Vagina (tissue), 2 donors: ENCODE results near the gene SGPP2. TPM values are rescaled to one million over a fixed set of nuclear protein-coding genes. Genes with fewer than 3 reads are reported as not detected.

ENCODE experiments used
- DNase-seq, 2 donors: peaks; one replicate each; pipeline ENCODE4 v3.0.0-alpha.2; 2017; ENCODE audit errors: extremely low spot score in 2 of 2
- H3K27ac ChIP-seq: fragments of 200-600 bp; sonication (generic); one replicate; pipeline ENCODE4 v1.5.1; 2019
- H3K27me3 ChIP-seq: fragments of 200-600 bp; sonication (generic); one replicate; pipeline ENCODE4 v1.5.1; 2019
- H3K36me3 ChIP-seq, 2 donors: fragments of 200-600 bp; sonication (generic); one replicate each; pipeline ENCODE4 v1.5.1; 2017 to 2019
- H3K4me1 ChIP-seq: fragments of 200-600 bp; sonication (generic); one replicate; pipeline ENCODE4 v1.5.1; 2019
- H3K4me3 ChIP-seq, 2 donors: fragments of 200-600 bp; sonication (generic); 1 replicate in 1 of 2; 2 replicates in 1 of 2; pipeline ENCODE4 v1.5.1; 2016 to 2019
- H3K9me3 ChIP-seq: fragments of 200-600 bp; sonication (generic); one replicate; pipeline ENCODE4 v1.5.1; 2019
- POLR2A ChIP-seq, 2 donors: fragments of 450-650 bp; IDR thresholded peaks; one replicate each; pipeline ENCODE4 v1.6.1; 2017; ENCODE audit warnings: antibody characterized with exemption in 2 of 2, mild to moderate bottlenecking in 2 of 2, moderate library complexity in 2 of 2
- POLR2AphosphoS5 ChIP-seq, 2 donors: sonication (generic); formaldehyde crosslinking; IDR thresholded peaks; one replicate each; pipeline ENCODE4 v1.9.0; 2017; ENCODE audit warnings: antibody characterized with exemption in 2 of 2, mild to moderate bottlenecking in 2 of 2, low read depth in 1 of 2; ENCODE audit not compliant: insufficient read depth in 1 of 2
- intact Hi-C: fragments of 100-400 bp; cut with DNase I; formaldehyde crosslinking; loops from one replicate; pipeline ENCODE4 v1.15.1; 2023
- total RNA-seq: library from RNA; depleted of rRNA; stranded (reverse); fragments of >200 nt; gene quantifications from one replicate; pipeline ENCODE4 v1.2.3, GENCODE V29; 2016
- TF ChIP-seq, protein P1 (sequence below), 3 experiments: fragments of 450-650 bp in 2 of 3; fragments of 200-600 bp in 1 of 3; sonication (generic) in 1 of 3; IDR thresholded peaks; one replicate each; pipeline ENCODE4 v1.5.1; 2017 to 2019; ENCODE audit warnings: antibody characterized with exemption in 3 of 3, mild to moderate bottlenecking in 2 of 3, moderate library complexity in 2 of 3

The SGPP2 gene
- total RNA-seq, 1 donor from 2014 or later = 24.8 TPM

DNA sequence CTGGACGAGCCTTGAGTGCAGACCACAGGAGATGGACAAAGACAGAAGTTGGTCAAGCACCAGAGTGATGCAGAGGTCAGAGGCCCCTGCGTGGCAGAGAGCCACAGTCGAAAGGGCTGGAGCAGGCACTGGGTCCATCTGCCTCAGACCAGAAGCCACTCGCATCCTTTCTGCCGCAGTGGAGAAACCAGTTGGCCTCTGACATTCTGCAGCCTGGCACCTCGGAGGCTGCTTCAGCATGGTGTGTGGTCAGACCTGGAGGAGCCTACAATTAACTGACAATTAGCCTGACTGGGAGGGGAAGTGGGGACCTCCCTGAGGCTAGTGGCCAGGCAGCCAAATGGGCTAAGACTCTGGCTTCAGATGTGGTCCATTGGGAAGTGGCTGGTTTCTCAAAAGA lies 111.1 kb downstream of the SGPP2 start:
- no peaks in the 10 kb centered on the region for H3K27me3 ChIP-seq
- H3K9me3 ChIP-seq = no peaks in the 10 kb centered on the region
- peaks cover 3% of the 10 kb centered on the region for H3K4me1 ChIP-seq
- TF ChIP-seq POLR2AphosphoS5 (IDR thresholded peaks at IDR 0.05; ENCODE audit: insufficient read depth in 1 of 2, low read depth in 1 of 2) = no peak
- TF ChIP-seq POLR2A (IDR thresholded peaks at IDR 0.05) = no peak
- TF ChIP-seq, protein P1, sequence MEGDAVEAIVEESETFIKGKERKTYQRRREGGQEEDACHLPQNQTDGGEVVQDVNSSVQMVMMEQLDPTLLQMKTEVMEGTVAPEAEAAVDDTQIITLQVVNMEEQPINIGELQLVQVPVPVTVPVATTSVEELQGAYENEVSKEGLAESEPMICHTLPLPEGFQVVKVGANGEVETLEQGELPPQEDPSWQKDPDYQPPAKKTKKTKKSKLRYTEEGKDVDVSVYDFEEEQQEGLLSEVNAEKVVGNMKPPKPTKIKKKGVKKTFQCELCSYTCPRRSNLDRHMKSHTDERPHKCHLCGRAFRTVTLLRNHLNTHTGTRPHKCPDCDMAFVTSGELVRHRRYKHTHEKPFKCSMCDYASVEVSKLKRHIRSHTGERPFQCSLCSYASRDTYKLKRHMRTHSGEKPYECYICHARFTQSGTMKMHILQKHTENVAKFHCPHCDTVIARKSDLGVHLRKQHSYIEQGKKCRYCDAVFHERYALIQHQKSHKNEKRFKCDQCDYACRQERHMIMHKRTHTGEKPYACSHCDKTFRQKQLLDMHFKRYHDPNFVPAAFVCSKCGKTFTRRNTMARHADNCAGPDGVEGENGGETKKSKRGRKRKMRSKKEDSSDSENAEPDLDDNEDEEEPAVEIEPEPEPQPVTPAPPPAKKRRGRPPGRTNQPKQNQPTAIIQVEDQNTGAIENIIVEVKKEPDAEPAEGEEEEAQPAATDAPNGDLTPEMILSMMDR (IDR thresholded peaks at IDR 0.05) = no peak
- no peaks in the 10 kb centered on the region for H3K36me3 ChIP-seq
- no peak overlapping the region for H3K4me3 ChIP-seq
- DNase-seq = no peak
- intact Hi-C loops = no loop called here
- no peak overlapping the region for H3K27ac ChIP-seq

DNA sequence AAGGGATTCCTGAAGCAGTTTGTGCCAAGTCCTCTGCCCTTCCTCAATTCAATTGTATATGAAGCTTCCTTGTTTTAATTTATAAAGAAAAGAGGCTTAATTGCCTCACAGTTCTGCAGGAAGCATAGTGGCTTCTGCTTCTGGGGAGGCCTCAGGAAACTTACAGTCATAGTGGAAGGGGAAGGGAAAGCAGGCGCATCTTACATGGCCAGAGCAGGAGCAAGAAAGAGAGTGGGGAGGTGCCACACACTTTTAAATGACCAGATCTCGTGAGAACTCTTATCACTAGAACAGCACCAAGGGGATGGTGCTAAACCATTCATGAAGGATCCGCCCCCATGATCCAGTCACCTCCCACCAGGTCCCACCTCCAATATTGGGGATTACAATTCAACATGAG lies 114.2 kb downstream of the SGPP2 start:
- Histone ChIP-seq H3K27me3 (no peaks in the 10 kb centered on the region), H3K27ac (no peak overlapping the region), H3K4me1 (no peaks in the 10 kb centered on the region), H3K9me3 (no peaks in the 10 kb centered on the region), H3K4me3 (no peak overlapping the region), H3K36me3 (no peaks in the 10 kb centered on the region)
- intact Hi-C loops = no loop called here
- TF ChIP-seq, protein P1 (IDR thresholded peaks at IDR 0.05) = no peak
- TF ChIP-seq POLR2AphosphoS5 (IDR thresholded peaks at IDR 0.05; ENCODE audit: insufficient read depth in 1 of 2, low read depth in 1 of 2) (no peak), POLR2A (IDR thresholded peaks at IDR 0.05) (no peak)
- DNase-seq = no peak

DNA sequence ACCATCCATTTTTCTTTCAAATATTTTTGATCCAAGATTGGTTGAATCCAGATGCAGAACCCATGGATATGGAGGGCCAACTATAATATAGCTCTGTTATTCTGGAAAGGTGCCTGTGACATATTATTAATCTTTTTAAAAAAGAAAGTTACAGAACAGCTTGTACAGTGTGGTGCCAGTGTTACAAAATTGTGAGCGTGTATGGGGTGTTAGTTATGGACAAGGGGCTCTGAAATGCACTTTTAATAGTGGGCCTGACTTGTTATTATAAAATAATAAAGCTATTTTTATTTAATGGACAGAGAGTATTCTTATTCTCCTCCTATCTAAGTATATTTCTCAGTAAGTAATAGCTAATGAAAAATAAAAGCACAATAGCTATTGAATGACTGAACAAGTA lies 120.3 kb downstream of the SGPP2 start:
- peaks cover 20% of the 10 kb centered on the region for H3K4me1 ChIP-seq
- H3K27me3 ChIP-seq = no peaks in the 10 kb centered on the region
- no peak overlapping the region for H3K27ac ChIP-seq
- no peaks in the 10 kb centered on the region for H3K9me3 ChIP-seq
- intact Hi-C loops = no loop called here
- no peak for DNase-seq
- no peaks in the 10 kb centered on the region for H3K36me3 ChIP-seq
- TF ChIP-seq, protein P1 (IDR thresholded peaks at IDR 0.05) = no peak
- TF ChIP-seq POLR2A (IDR thresholded peaks at IDR 0.05) (no peak), POLR2AphosphoS5 (IDR thresholded peaks at IDR 0.05; ENCODE audit: insufficient read depth in 1 of 2, low read depth in 1 of 2) (no peak)
- H3K4me3 ChIP-seq = no peak overlapping the region

DNA sequence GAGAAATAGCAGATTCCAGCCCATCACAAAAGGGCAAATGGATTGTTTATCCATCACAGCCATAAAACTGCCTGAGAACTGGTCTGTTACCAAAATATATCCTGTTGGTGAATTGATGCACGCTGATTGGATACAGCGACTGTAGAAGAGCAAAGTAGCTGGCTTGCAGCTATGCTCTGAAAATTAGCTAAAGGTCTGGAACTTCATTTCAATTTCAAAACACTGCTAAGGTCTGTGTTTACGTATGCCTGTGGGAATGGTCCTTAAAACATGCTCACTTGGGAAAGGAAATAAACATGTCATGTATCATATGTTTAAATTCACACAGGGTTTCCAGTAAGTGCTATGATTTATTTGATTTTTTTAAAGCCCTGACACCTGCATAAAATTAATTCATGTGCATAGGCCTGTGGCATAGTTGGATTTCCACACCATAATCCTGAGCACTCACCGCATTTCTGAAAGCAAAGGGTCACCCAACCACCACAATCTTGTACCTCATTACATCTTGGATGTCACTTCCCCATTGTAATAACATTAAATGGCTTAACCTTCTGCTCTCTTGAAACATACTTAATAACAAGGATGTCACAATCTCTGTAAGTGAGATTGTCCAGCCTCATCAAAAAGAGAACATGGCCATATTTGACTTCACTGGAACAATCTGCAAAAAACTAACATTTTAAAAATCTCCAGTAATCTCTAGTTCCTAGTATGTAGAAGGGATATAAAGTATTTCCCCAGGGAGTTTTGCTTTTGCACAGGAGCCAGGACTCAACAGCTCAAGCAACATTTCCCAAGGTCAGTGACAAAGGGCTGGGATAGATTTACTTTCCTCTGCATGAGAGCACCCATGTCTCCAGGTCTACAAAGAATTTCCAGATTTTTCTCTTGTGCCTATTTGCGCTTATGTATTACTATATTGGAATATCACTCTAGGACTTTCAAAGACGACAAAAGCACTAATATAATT lies 121.8 kb downstream of the SGPP2 start:
- Histone ChIP-seq H3K27ac (no peak overlapping the region), H3K36me3 (no peaks in the 10 kb centered on the region), H3K9me3 (no peaks in the 10 kb centered on the region), H3K4me1 (peaks cover 20% of the 10 kb centered on the region), H3K4me3 (no peak overlapping the region), H3K27me3 (no peaks in the 10 kb centered on the region)
- intact Hi-C loops = no loop called here
- TF ChIP-seq, protein P1 (IDR thresholded peaks at IDR 0.05) = no peak
- TF ChIP-seq POLR2A (IDR thresholded peaks at IDR 0.05) (no peak), POLR2AphosphoS5 (IDR thresholded peaks at IDR 0.05; ENCODE audit: insufficient read depth in 1 of 2, low read depth in 1 of 2) (no peak)
- no peak for DNase-seq

DNA sequence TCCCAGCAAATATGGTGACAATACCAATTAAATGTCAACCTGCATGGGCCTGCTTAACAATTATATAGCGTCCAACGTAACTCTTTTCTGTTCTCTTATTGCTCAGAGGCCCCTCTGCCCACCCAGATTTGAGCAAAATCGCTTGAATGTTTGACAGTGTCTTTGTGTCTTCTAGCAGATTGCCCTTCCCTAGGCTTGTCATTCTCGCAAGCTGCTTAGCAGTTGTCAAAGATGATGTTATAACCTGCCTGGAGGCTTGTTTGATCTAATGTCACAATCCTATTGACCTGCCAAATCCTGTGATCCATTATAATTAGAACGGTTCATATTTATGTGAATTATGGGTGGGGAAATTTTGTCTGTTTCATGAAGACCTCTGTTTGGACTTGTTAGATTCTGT lies 122.7 kb downstream of the SGPP2 start:
- DNase-seq = no peak
- no peaks in the 10 kb centered on the region for H3K36me3 ChIP-seq
- H3K9me3 ChIP-seq = no peaks in the 10 kb centered on the region
- intact Hi-C loops = no loop called here
- H3K27ac ChIP-seq = no peak overlapping the region
- no peaks in the 10 kb centered on the region for H3K27me3 ChIP-seq
- TF ChIP-seq, protein P1 (IDR thresholded peaks at IDR 0.05) = no peak
- no peak for TF ChIP-seq POLR2A (IDR thresholded peaks at IDR 0.05)
- TF ChIP-seq POLR2AphosphoS5 (IDR thresholded peaks at IDR 0.05; ENCODE audit: insufficient read depth in 1 of 2, low read depth in 1 of 2) = no peak
- peaks cover 20% of the 10 kb centered on the region for H3K4me1 ChIP-seq
- H3K4me3 ChIP-seq = no peak overlapping the region
